ENCODE data around the gene C1orf226.

C1orf226 gene

DNA sequence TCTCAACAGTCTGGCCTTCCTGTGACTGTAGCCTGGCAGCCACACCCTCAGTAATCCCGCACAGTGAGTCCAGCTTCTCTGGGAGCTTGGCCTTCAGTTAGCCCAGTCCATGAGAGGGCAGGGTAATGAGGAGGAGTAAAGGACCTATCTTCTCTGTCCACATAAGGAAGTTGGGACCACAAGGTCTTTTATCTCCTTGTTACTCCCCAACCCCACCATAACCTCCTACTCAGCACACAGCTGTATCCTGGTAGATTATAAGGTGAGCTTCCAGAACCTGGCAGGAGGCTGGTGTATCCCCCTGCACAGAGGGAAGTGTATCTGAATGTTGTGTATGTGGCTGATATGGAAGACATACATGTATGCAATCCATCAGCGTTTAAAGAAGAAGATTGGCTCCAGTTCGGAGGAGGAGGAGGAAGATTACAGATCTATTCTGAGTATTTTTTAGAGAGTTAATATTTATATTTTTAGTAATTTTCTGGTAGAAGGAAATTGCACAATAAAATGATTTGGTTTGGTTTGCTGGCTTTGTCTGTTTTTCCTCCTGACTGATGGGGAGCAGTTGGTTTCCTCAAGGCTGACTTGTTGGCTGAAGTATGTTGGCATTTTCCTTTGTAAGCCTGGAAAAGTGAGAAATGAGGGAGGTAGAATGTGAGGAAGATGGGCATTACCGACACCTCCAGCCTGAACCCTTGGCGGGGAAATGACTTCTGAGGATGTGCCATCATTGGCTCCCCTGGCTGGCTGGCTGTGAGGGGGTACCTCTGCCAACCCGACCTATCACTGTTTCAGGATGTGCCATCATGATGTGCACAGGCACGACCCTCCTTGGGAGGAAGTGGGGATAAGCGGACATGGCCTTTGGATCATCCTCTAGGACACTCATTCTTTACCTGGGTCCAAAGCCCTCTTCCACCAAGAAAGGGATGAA lies 5.0 kb downstream of the C1orf226 start:
- Histone ChIP-seq H4K5ac (ENCODE audit: low read length) (no peak overlapping the region), H4K8ac (ENCODE audit: low read depth, low read length) (no peak overlapping the region), H3K9ac (ENCODE audit: low read length) (no peak overlapping the region), H3K4ac (ENCODE audit: low read depth, low read length) (no peak overlapping the region), H3K36me3 (ENCODE audit: control insufficient read depth, insufficient read depth, low read length) (no peaks in the 10 kb centered on the region), H2AK5ac (ENCODE audit: low read length) (no peak overlapping the region), H3K18ac (ENCODE audit: low read length) (no peak overlapping the region), H3K4me3 (ENCODE audit: low read length) (no peak overlapping the region), H3K4me2 (ENCODE audit: low read length) (no peak overlapping the region), H2BK120ac (ENCODE audit: low read depth, low read length) (no peak overlapping the region), H3K4me1 (ENCODE audit: control insufficient read depth, low read depth, low read length) (peaks cover 2% of the 10 kb centered on the region), H3K79me1 (ENCODE audit: low read length) (no peaks in the 10 kb centered on the region), H3K23ac (ENCODE audit: low read length) (no peak overlapping the region), H2BK15ac (replicated peaks; ENCODE audit: low read depth) (no peak overlapping the region), H3K27me3 (ENCODE audit: insufficient read depth, low read length, poor library complexity) (no peaks in the 10 kb centered on the region), H3K79me2 (ENCODE audit: control insufficient read depth, insufficient read depth, low read length) (no peaks in the 10 kb centered on the region), H3K56ac (ENCODE audit: low read length) (no peak overlapping the region), H2BK5ac (ENCODE audit: low read length) (no peak overlapping the region), H3K27ac (ENCODE audit: low read depth, low read length) (no peak overlapping the region)
- no peak for DNase-seq
- WGBS (ENCODE audit: extremely low coverage, insufficient coverage, low lambda C conversion rate) = no CpG with 5 or more reads among the region's 8 CpGs

DNA sequence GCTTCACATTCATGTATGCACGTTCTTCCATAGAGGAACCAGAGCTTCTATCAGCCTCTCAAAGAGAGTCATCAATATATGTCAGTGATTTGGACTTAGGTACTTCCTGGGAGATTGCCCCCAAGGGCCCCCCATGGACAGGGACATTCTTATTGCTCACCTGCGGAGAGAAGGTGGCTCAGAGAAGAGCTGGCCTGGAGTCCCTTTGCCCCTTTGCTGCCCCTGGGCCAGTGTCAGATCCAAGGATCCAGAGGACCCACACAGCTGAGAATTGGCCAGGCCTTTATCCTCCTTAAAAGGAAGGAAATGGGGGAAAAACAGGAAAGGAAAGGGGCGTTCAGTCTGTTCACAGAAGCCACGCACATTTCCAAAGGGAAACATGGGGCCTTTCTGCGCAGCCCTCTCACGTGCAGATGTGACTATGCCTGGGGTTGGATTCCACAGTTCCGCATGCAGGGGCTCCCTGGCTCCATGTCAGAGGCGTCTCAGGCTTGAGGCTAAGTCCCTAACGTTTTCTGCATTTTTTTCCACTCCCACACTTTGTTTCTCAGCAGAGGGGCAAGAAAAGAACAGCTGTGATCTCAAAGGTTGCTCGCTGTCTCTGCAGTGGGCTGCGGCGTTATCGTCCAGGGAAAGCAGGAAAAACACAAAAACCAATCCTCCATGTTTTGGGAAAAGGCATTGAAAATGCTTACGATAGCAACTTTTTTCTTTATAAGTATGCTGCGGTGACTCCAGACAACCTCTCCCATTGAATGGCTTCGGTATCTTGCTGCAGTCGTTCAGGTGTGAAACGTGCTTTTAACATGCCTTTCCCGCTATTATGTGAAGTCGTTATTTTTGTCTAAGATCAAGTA lies 5.9 kb downstream of the C1orf226 start:
- H4K8ac ChIP-seq (ENCODE audit: low read depth, low read length) = no peak overlapping the region
- no peak overlapping the region for H2AK5ac ChIP-seq (ENCODE audit: low read length)
- H3K4me1 ChIP-seq (ENCODE audit: control insufficient read depth, low read depth, low read length) = peaks cover 3% of the 10 kb centered on the region
- H3K27ac ChIP-seq (ENCODE audit: low read depth, low read length) = no peak overlapping the region
- no peak overlapping the region for H3K18ac ChIP-seq (ENCODE audit: low read length)
- no peaks in the 10 kb centered on the region for H3K79me2 ChIP-seq (ENCODE audit: control insufficient read depth, insufficient read depth, low read length)
- H4K5ac ChIP-seq (ENCODE audit: low read length) = no peak overlapping the region
- H3K27me3 ChIP-seq (ENCODE audit: insufficient read depth, low read length, poor library complexity) = no peaks in the 10 kb centered on the region
- no peak overlapping the region for H3K56ac ChIP-seq (ENCODE audit: low read length)
- no peak overlapping the region for H2BK5ac ChIP-seq (ENCODE audit: low read length)
- H3K4me2 ChIP-seq (ENCODE audit: low read length) = no peak overlapping the region
- H2BK120ac ChIP-seq (ENCODE audit: low read depth, low read length) = no peak overlapping the region
- no peak overlapping the region for H2BK15ac ChIP-seq (replicated peaks; ENCODE audit: low read depth)
- H3K23ac ChIP-seq (ENCODE audit: low read length) = no peak overlapping the region
- no peak overlapping the region for H3K4ac ChIP-seq (ENCODE audit: low read depth, low read length)
- H3K9ac ChIP-seq (ENCODE audit: low read length) = no peak overlapping the region
- H3K4me3 ChIP-seq (ENCODE audit: low read length) = no peak overlapping the region
- no peak for DNase-seq
- no peaks in the 10 kb centered on the region for H3K79me1 ChIP-seq (ENCODE audit: low read length)
- no peaks in the 10 kb centered on the region for H3K36me3 ChIP-seq (ENCODE audit: control insufficient read depth, insufficient read depth, low read length)
- WGBS (ENCODE audit: extremely low coverage, insufficient coverage, low lambda C conversion rate) = no CpG with 5 or more reads among the region's 20 CpGs

DNA sequence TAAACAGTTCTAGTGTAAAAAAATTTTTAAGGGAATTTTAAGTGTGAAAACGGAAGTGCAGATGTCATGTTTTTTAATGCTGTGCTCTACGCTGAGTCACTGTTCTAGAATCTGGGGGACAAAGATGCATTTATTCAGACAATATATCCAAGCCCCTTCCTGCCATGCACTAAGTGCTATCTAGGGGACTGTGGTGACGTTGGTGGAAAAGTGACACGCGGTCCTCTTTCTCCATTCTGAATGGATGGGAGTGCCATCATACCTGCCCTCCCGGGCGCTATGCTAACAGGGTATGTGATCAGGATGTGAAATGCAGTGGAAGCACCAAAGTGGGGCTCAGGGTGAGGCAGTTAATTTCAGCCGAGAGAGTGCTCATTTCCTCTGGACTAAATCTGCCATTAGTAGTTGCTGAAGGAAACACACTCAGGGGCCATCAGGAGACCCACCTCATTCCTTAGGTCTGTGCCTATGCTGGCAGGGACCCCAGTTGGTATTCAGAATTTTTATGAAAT lies 6.6 kb downstream of the C1orf226 start:
- H3K23ac ChIP-seq (ENCODE audit: low read length) = no peak overlapping the region
- H4K8ac ChIP-seq (ENCODE audit: low read depth, low read length) = no peak overlapping the region
- H3K27me3 ChIP-seq (ENCODE audit: insufficient read depth, low read length, poor library complexity) = no peaks in the 10 kb centered on the region
- H3K36me3 ChIP-seq (ENCODE audit: control insufficient read depth, insufficient read depth, low read length) = no peaks in the 10 kb centered on the region
- no peak overlapping the region for H3K4me3 ChIP-seq (ENCODE audit: low read length)
- no peak overlapping the region for H4K5ac ChIP-seq (ENCODE audit: low read length)
- H3K79me1 ChIP-seq (ENCODE audit: low read length) = no peaks in the 10 kb centered on the region
- peaks cover 3% of the 10 kb centered on the region for H3K4me1 ChIP-seq (ENCODE audit: control insufficient read depth, low read depth, low read length)
- no peak overlapping the region for H2BK5ac ChIP-seq (ENCODE audit: low read length)
- no peaks in the 10 kb centered on the region for H3K79me2 ChIP-seq (ENCODE audit: control insufficient read depth, insufficient read depth, low read length)
- H3K56ac ChIP-seq (ENCODE audit: low read length) = no peak overlapping the region
- no peak overlapping the region for H2BK120ac ChIP-seq (ENCODE audit: low read depth, low read length)
- H3K18ac ChIP-seq (ENCODE audit: low read length) = no peak overlapping the region
- no peak overlapping the region for H2AK5ac ChIP-seq (ENCODE audit: low read length)
- no peak for DNase-seq
- no peak overlapping the region for H3K27ac ChIP-seq (ENCODE audit: low read depth, low read length)
- H3K4me2 ChIP-seq (ENCODE audit: low read length) = no peak overlapping the region
- no peak overlapping the region for H3K4ac ChIP-seq (ENCODE audit: low read depth, low read length)
- 100% methylated on average over 1 of the region's 8 CpGs for WGBS (ENCODE audit: extremely low coverage, insufficient coverage, low lambda C conversion rate)
- H2BK15ac ChIP-seq (replicated peaks; ENCODE audit: low read depth) = no peak overlapping the region
- no peak overlapping the region for H3K9ac ChIP-seq (ENCODE audit: low read length)

DNA sequence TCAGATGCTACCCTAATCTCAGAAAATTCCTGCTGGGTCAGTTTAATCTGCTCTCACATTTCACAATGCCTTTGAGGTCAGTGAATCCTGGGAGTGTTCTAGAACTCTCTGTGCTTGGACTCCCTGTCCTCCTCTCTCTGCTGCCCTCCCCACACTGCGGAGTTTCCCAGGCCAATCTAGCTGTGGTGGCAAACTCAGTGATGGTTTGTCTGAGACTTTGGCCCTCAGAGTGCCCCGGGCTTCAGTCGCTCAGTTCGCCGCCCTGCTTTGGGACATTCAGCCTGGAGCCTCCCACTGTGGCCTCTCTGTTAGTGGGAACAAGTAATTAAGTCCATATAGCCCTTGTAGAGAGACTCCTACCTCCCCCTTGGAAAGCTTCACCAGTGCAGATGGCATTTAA lies 7.1 kb downstream of the C1orf226 start:
- Histone ChIP-seq H2BK5ac (ENCODE audit: low read length) (no peak overlapping the region), H3K27ac (ENCODE audit: low read depth, low read length) (no peak overlapping the region), H3K18ac (ENCODE audit: low read length) (no peak overlapping the region), H3K4me3 (ENCODE audit: low read length) (no peak overlapping the region), H3K27me3 (ENCODE audit: insufficient read depth, low read length, poor library complexity) (no peaks in the 10 kb centered on the region), H2BK15ac (replicated peaks; ENCODE audit: low read depth) (no peak overlapping the region), H2BK120ac (ENCODE audit: low read depth, low read length) (no peak overlapping the region), H3K9ac (ENCODE audit: low read length) (no peak overlapping the region), H4K8ac (ENCODE audit: low read depth, low read length) (no peak overlapping the region), H3K4ac (ENCODE audit: low read depth, low read length) (no peak overlapping the region), H3K79me2 (ENCODE audit: control insufficient read depth, insufficient read depth, low read length) (no peaks in the 10 kb centered on the region), H3K4me2 (ENCODE audit: low read length) (no peak overlapping the region), H3K56ac (ENCODE audit: low read length) (no peak overlapping the region), H3K79me1 (ENCODE audit: low read length) (no peaks in the 10 kb centered on the region), H3K36me3 (ENCODE audit: control insufficient read depth, insufficient read depth, low read length) (no peaks in the 10 kb centered on the region), H3K23ac (ENCODE audit: low read length) (no peak overlapping the region), H3K4me1 (ENCODE audit: control insufficient read depth, low read depth, low read length) (peaks cover 3% of the 10 kb centered on the region), H4K5ac (ENCODE audit: low read length) (no peak overlapping the region), H2AK5ac (ENCODE audit: low read length) (no peak overlapping the region)
- WGBS (ENCODE audit: extremely low coverage, insufficient coverage, low lambda C conversion rate) = no CpG with 5 or more reads among the region's 5 CpGs
- DNase-seq = no peak

DNA sequence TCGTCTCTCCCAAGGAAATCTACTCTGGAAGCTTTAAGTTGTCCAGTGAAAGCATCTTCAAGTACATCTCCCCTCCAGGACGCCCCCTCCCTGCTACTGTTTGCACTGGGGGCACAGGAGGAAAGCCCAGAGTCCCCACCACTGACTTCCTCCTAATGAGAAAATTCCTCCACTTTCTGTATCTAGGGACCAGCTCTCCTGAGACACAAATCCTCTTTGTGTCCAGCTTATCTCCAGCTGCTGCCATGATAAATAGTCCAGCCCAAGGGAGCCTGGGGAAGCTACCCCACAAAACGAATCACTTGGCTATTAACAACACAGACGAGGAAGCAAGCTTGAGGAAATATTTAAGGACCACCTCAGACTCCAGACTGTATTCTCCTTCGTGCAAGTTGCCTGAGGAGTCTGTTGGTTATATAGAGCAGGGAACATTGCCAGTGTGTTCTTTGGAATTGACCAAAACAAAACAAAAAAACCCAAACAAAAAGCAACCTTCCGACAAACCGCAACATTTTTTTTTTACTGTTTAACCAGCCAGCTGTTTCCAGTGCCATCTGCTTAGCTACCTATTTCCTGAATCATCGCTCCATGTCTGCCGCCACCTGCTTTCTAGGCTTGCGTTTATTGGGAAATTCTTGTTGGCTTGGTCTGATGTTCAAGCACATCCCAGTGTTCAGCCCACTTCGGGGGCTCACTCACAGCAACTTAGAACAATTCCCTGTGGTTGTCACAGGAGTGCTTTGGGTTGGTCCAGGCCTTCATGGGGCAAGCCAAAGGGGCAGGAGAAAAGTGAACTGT lies 7.7 kb downstream of the C1orf226 start:
- H3K36me3 ChIP-seq (ENCODE audit: control insufficient read depth, insufficient read depth, low read length) = no peaks in the 10 kb centered on the region
- no peak overlapping the region for H3K9ac ChIP-seq (ENCODE audit: low read length)
- H3K23ac ChIP-seq (ENCODE audit: low read length) = no peak overlapping the region
- no peak overlapping the region for H3K27ac ChIP-seq (ENCODE audit: low read depth, low read length)
- no peaks in the 10 kb centered on the region for H3K27me3 ChIP-seq (ENCODE audit: insufficient read depth, low read length, poor library complexity)
- no peak overlapping the region for H4K8ac ChIP-seq (ENCODE audit: low read depth, low read length)
- no peak overlapping the region for H2BK5ac ChIP-seq (ENCODE audit: low read length)
- no peaks in the 10 kb centered on the region for H3K79me1 ChIP-seq (ENCODE audit: low read length)
- no peak overlapping the region for H3K56ac ChIP-seq (ENCODE audit: low read length)
- no peak overlapping the region for H3K4me3 ChIP-seq (ENCODE audit: low read length)
- H2BK15ac ChIP-seq (replicated peaks; ENCODE audit: low read depth) = no peak overlapping the region
- H3K18ac ChIP-seq (ENCODE audit: low read length) = no peak overlapping the region
- no peak overlapping the region for H3K4me2 ChIP-seq (ENCODE audit: low read length)
- no peak overlapping the region for H2AK5ac ChIP-seq (ENCODE audit: low read length)
- H4K5ac ChIP-seq (ENCODE audit: low read length) = no peak overlapping the region
- no CpG with 5 or more reads among the region's 11 CpGs for WGBS (ENCODE audit: extremely low coverage, insufficient coverage, low lambda C conversion rate)
- H3K79me2 ChIP-seq (ENCODE audit: control insufficient read depth, insufficient read depth, low read length) = no peaks in the 10 kb centered on the region
- no peak overlapping the region for H3K4ac ChIP-seq (ENCODE audit: low read depth, low read length)
- no peak for DNase-seq
- peaks cover 3% of the 10 kb centered on the region for H3K4me1 ChIP-seq (ENCODE audit: control insufficient read depth, low read depth, low read length)
- no peak overlapping the region for H2BK120ac ChIP-seq (ENCODE audit: low read depth, low read length)

Data from mesendoderm (in vitro differentiated cells).